Measurements from ENCODE around the gene KIF16B. TPM values are rescaled to one million over a fixed set of nuclear protein-coding genes. Genes with fewer than 3 reads are reported as not detected.

The KIF16B gene
- total RNA-seq, 2 experiments from 2014 or later = 7.7 to 7.9 TPM

- H3K36me3 Mint-ChIP-seq = no peaks in the 10 kb centered on the region
- H3K27ac Mint-ChIP-seq = no peak overlapping the region
- peak; percentile 64 for DNase-seq
- peaks cover 16% of the 10 kb centered on the region for H3K4me1 Mint-ChIP-seq (ENCODE audit: low read depth)
- intact Hi-C loops (cut with micrococcal nuclease) = loop anchor here (1.0 kb wide), 1 partner anchor 54 kb away; no protein-coding TSS in a partner anchor
- ChIA-PET POLR2A (no interaction called here), CTCF (no interaction called here)
- no peak overlapping the region for H3K4me3 Mint-ChIP-seq
- H3K9me3 Mint-ChIP-seq = no peaks in the 10 kb centered on the region
- H3K27me3 Mint-ChIP-seq = no peaks in the 10 kb centered on the region
Observed at GRCh38 chr20:16544949-16545348, 28.3 kb downstream of the KIF16B start.

DNA sequence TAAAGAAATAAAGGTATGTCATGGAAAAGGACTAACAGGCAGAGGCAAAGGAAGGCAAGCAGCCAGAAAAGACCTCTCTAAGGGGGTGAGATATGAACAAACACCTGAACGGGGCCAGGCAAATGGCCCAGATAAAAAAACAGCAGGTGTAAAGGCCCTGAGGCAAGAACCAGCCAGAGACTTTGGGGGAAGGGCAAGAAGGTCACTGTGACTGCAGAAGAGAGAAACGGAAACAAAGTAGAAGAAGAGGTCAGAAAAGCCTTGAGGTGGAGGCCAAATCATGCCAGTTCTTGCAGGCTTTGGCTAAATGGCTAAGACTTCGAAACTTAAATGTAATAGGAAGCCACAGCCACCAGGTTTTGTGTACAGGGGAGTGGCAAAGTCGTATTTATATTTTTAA lies 30.8 kb downstream of the KIF16B start:
- no peak overlapping the region for H3K27ac Mint-ChIP-seq
- no peak for DNase-seq
- H3K4me1 Mint-ChIP-seq (ENCODE audit: low read depth) = peaks cover 25% of the 10 kb centered on the region
- no peaks in the 10 kb centered on the region for H3K27me3 Mint-ChIP-seq
- no peak overlapping the region for H3K4me3 Mint-ChIP-seq
- CTCF ChIA-PET = interaction anchor here (0.8 kb wide), 1 partner anchor 833 kb away, joined by 3 read pairs; no protein-coding TSS in a partner anchor
- POLR2A ChIA-PET = no interaction called here
- intact Hi-C loops (cut with micrococcal nuclease) = no loop called here
- H3K9me3 Mint-ChIP-seq = no peaks in the 10 kb centered on the region
- peaks cover 1% of the 10 kb centered on the region for H3K36me3 Mint-ChIP-seq

DNA sequence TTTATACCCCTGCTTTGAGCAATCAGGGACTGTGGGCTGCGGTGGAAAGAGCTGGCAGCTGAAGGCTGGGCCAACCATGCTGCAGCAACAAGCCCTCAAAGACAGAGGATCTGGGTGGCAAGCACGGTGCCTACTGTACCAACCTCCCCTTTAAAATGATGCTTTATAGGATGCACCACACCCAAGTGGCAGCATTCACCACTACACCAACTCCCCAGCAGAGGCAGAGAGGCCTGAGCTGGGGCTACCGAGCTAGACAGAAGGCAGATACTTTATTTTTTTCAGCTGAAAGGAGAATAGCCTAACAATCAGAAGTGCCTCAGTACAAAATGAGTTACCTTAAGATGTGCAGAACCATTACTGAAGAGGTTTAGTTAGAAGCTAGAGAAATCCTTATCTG lies 31.4 kb downstream of the KIF16B start:
- Mint-ChIP-seq H3K27me3 (no peaks in the 10 kb centered on the region), H3K27ac (no peak overlapping the region), H3K9me3 (no peaks in the 10 kb centered on the region), H3K4me1 (ENCODE audit: low read depth) (peaks cover 25% of the 10 kb centered on the region), H3K36me3 (peaks cover 1% of the 10 kb centered on the region), H3K4me3 (no peak overlapping the region)
- POLR2A ChIA-PET = no interaction called here
- intact Hi-C loops (cut with micrococcal nuclease) = no loop called here
- no peak for DNase-seq
- CTCF ChIA-PET = interaction anchor here (0.8 kb wide), 1 partner anchor 832 kb away, joined by 3 read pairs; no protein-coding TSS in a partner anchor

DNA sequence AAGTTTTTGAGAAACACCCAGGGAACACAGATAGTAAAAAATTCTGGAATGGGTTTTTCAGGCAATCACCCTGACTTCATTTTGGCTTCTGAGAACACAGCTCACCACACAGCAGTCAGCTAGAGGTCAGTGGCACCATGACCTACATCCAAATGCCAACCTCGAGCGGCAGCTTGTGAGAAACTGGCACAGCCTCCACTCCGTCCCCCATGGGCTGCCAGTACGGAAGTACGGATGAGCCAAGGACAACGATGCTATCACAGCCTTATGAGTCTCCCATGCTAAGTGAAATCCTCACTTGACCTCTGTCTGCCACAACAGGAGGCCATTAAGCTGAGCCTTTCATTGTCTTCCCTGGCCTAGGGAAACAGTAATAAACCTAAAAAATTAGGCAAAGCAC lies 32.0 kb downstream of the KIF16B start:
- Mint-ChIP-seq H3K36me3 (peaks cover 1% of the 10 kb centered on the region), H3K9me3 (no peaks in the 10 kb centered on the region), H3K27ac (no peak overlapping the region), H3K4me3 (no peak overlapping the region), H3K27me3 (no peaks in the 10 kb centered on the region), H3K4me1 (ENCODE audit: low read depth) (peaks cover 25% of the 10 kb centered on the region)
- POLR2A ChIA-PET = no interaction called here
- CTCF ChIA-PET = no interaction called here
- no peak for DNase-seq
- intact Hi-C loops (cut with micrococcal nuclease) = no loop called here

GRCh38 chr20:16539280-16540021 lies 33.8 kb downstream of the KIF16B start:
- CTCF ChIA-PET = no interaction called here
- H3K36me3 Mint-ChIP-seq = peaks cover 1% of the 10 kb centered on the region

GRCh38 chr20:16538779-16539178 lies 34.5 kb downstream of the KIF16B start:
- H3K36me3 Mint-ChIP-seq = peaks cover 1% of the 10 kb centered on the region
- H3K4me3 Mint-ChIP-seq = no peak overlapping the region
- CTCF ChIA-PET = no interaction called here
- H3K27ac Mint-ChIP-seq = no peak overlapping the region
- no peaks in the 10 kb centered on the region for H3K9me3 Mint-ChIP-seq
- intact Hi-C loops (cut with micrococcal nuclease) = no loop called here
- H3K27me3 Mint-ChIP-seq = no peaks in the 10 kb centered on the region
- H3K4me1 Mint-ChIP-seq (ENCODE audit: low read depth) = peaks cover 13% of the 10 kb centered on the region
- DNase-seq = peak; percentile 19
- POLR2A ChIA-PET = no interaction called here

More at GRCh38 chr20:16539280-16540021, 33.8 kb downstream of the KIF16B start:
- no peak for DNase-seq
- H3K4me3 Mint-ChIP-seq = no peak overlapping the region
- POLR2A ChIA-PET = no interaction called here
- H3K4me1 Mint-ChIP-seq (ENCODE audit: low read depth) = peaks cover 13% of the 10 kb centered on the region
- intact Hi-C loops (cut with micrococcal nuclease) = no loop called here
- H3K9me3 Mint-ChIP-seq = no peaks in the 10 kb centered on the region
- no peak overlapping the region for H3K27ac Mint-ChIP-seq
- no peaks in the 10 kb centered on the region for H3K27me3 Mint-ChIP-seq

- no peak for DNase-seq
- intact Hi-C loops (cut with micrococcal nuclease) = no loop called here
- no peak overlapping the region for H3K27ac Mint-ChIP-seq
- ChIA-PET POLR2A (no interaction called here), CTCF (no interaction called here)
- no peaks in the 10 kb centered on the region for H3K27me3 Mint-ChIP-seq
- H3K9me3 Mint-ChIP-seq = no peaks in the 10 kb centered on the region
- H3K4me1 Mint-ChIP-seq (ENCODE audit: low read depth) = peaks cover 13% of the 10 kb centered on the region
- no peak overlapping the region for H3K4me3 Mint-ChIP-seq
- peaks cover 1% of the 10 kb centered on the region for H3K36me3 Mint-ChIP-seq
Observed at GRCh38 chr20:16537918-16538317, 35.3 kb downstream of the KIF16B start.

- Mint-ChIP-seq H3K4me1 (ENCODE audit: low read depth) (peaks cover 13% of the 10 kb centered on the region), H3K27me3 (no peaks in the 10 kb centered on the region), H3K36me3 (peaks cover 1% of the 10 kb centered on the region), H3K27ac (no peak overlapping the region), H3K9me3 (no peaks in the 10 kb centered on the region), H3K4me3 (no peak overlapping the region)
- intact Hi-C loops (cut with micrococcal nuclease) = no loop called here
- ChIA-PET CTCF (no interaction called here), POLR2A (no interaction called here)
- no peak for DNase-seq
Observed at GRCh38 chr20:16537025-16537665, 36.1 kb downstream of the KIF16B start.

DNA sequence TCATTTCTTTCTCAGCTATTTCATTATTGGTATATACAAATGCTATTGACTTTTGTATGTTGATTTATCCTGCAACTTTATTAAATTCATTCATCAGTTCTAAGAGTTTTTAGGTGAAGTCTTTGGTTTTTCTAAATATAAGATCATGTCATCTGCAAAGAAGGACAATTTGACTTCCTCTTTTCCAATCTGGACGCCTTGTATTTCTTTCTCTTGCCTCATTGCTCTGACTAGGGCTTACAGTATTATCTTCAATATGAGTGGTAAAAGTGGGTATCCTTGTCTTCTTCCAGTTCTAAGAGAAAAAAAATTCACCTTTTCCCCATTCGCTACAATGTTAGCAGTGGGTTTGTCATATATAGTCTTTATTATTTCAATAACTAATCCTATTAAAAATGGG lies 38.0 kb downstream of the KIF16B start:
- ChIA-PET POLR2A (no interaction called here), CTCF (no interaction called here)
- H3K4me3 Mint-ChIP-seq = no peak overlapping the region
- H3K27ac Mint-ChIP-seq = no peak overlapping the region
- no peak for DNase-seq
- H3K36me3 Mint-ChIP-seq = peaks cover 1% of the 10 kb centered on the region
- no peaks in the 10 kb centered on the region for H3K9me3 Mint-ChIP-seq
- no peaks in the 10 kb centered on the region for H3K27me3 Mint-ChIP-seq
- intact Hi-C loops (cut with micrococcal nuclease) = no loop called here
- peaks cover 13% of the 10 kb centered on the region for H3K4me1 Mint-ChIP-seq (ENCODE audit: low read depth)

DNA sequence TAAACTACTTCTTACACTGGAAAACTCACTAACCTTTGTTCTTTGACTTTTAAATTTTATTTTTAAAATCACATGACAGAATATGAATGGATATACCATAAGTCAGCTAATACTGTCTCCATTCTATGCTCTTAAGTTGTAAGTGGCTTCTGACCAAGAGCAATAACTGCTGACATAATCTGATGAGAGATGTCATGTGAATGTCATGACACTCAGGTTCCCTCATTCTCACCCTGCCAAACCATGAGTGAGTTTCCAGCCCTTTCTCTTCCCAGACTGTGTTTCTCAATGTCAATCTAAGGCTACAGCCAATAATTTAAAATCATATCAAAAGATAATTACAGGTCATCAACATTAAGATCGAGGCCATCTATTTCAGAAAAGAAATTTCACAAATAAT lies 39.7 kb downstream of the KIF16B start:
- Mint-ChIP-seq H3K4me3 (no peak overlapping the region), H3K9me3 (no peaks in the 10 kb centered on the region), H3K4me1 (ENCODE audit: low read depth) (peaks cover 4% of the 10 kb centered on the region), H3K27ac (no peak overlapping the region), H3K36me3 (no peaks in the 10 kb centered on the region), H3K27me3 (no peaks in the 10 kb centered on the region)
- ChIA-PET CTCF (no interaction called here), POLR2A (no interaction called here)
- no peak for DNase-seq
- intact Hi-C loops (cut with micrococcal nuclease) = no loop called here

GRCh38 chr20:16531485-16531884 lies 41.8 kb downstream of the KIF16B start:
- peaks cover 2% of the 10 kb centered on the region for H3K36me3 Mint-ChIP-seq
- DNase-seq = no peak
- no peaks in the 10 kb centered on the region for H3K4me1 Mint-ChIP-seq (ENCODE audit: low read depth)
- intact Hi-C loops (cut with micrococcal nuclease) = no loop called here
- ChIA-PET CTCF (no interaction called here), POLR2A (no interaction called here)
- H3K27ac Mint-ChIP-seq = no peak overlapping the region
- H3K27me3 Mint-ChIP-seq = no peaks in the 10 kb centered on the region
- no peak overlapping the region for H3K4me3 Mint-ChIP-seq
- H3K9me3 Mint-ChIP-seq = no peaks in the 10 kb centered on the region

DNA sequence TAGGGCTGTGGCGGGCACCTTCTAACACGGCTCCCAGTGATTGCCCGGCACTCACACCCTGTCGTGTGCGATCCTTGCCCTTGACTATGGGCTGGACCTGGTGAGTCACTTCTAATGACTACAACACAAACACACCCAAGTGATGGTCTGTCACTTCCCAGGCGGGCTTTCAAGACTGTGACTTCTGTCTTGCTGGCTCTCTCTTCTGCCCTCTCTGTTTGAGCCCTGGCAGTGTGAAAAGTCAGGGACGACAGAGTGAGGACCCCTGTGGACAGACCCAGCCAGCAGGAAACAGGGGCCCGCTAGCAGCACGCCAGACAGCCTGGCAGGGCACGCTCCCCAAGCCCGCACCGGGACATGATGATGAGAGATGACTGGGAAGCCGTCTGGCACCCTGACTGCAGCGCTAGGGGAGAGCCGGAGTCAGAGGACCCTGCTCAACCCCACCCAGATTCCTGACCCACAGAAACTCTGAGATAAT lies 43.0 kb downstream of the KIF16B start:
- Mint-ChIP-seq H3K4me1 (ENCODE audit: low read depth) (no peaks in the 10 kb centered on the region), H3K27me3 (no peaks in the 10 kb centered on the region), H3K9me3 (peaks cover 2% of the 10 kb centered on the region), H3K4me3 (no peak overlapping the region), H3K27ac (no peak overlapping the region), H3K36me3 (peaks cover 10% of the 10 kb centered on the region)
- no peak for DNase-seq
- ChIA-PET POLR2A (no interaction called here), CTCF (no interaction called here)
- intact Hi-C loops (cut with micrococcal nuclease) = no loop called here

GRCh38 chr20:16528078-16528477 lies 45.2 kb downstream of the KIF16B start:
- intact Hi-C loops (cut with micrococcal nuclease) = no loop called here
- DNase-seq = no peak
- Mint-ChIP-seq H3K9me3 (peaks cover 9% of the 10 kb centered on the region), H3K36me3 (peaks cover 31% of the 10 kb centered on the region), H3K4me3 (no peak overlapping the region), H3K27me3 (no peaks in the 10 kb centered on the region), H3K4me1 (ENCODE audit: low read depth) (no peaks in the 10 kb centered on the region), H3K27ac (no peak overlapping the region)
- ChIA-PET CTCF (interaction anchor here (1.8 kb wide), 1 partner anchor 9 kb away, joined by 4 read pairs; no protein-coding TSS in a partner anchor), POLR2A (no interaction called here)

Measured in activated CD4-positive, alpha-beta memory T cell treated with anti-CD3 and anti-CD28 coated beads for 36 hours (primary cell).